Measurements from ENCODE around the gene CHD1L. TPM values are rescaled to one million over a fixed set of nuclear protein-coding genes. Genes with fewer than 3 reads are reported as not detected.

Gene CHD1L
- total and polyA plus RNA-seq, 2 of the 13 experiments (the other 11 are each of a cell fraction or from before 2014, with no cell fraction given) = 74.3 to 111 TPM

DNA sequence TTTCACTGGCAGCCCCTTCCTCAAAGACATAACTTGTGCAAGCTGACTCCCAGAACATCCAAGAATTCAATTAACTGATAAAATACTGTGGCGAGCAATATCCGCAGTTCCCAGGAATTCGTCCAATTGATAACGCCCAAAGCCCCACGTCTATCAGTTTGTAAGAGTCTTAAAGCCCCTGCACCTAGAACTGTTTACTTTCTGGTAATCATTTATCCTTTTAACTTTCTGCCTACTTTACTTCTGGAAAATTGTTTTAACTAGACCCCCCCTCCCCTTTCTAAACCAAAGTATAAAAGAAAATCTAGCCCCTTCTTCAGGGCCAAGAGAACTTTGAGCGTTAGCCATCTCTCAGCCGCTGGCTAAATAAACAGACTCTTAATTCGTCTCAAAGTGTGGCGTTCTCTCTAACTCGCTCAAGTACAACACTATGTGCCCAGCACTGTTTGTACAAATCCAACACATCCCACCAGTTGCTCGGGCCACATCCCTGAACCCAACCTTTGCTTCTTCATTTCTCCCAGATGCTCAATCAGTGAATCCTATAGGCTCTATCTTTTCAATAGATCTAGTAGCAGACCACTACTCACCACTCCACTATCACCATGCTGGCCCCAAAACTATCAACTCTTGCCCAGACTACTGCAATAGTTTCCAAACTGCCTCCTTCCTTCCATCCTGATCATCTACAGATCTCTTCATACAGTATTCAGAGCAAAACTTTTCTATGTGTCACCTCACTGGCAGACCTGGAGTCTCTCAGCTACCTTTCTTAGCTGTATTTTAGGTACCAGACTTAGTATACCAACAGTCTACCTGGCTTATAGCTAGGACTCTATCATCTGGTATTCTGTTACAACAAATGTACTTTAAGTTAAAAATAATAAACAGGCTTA, 3.3 kb upstream of the CHD1L start (continued):
- TF ChIP-seq, protein P1, sequence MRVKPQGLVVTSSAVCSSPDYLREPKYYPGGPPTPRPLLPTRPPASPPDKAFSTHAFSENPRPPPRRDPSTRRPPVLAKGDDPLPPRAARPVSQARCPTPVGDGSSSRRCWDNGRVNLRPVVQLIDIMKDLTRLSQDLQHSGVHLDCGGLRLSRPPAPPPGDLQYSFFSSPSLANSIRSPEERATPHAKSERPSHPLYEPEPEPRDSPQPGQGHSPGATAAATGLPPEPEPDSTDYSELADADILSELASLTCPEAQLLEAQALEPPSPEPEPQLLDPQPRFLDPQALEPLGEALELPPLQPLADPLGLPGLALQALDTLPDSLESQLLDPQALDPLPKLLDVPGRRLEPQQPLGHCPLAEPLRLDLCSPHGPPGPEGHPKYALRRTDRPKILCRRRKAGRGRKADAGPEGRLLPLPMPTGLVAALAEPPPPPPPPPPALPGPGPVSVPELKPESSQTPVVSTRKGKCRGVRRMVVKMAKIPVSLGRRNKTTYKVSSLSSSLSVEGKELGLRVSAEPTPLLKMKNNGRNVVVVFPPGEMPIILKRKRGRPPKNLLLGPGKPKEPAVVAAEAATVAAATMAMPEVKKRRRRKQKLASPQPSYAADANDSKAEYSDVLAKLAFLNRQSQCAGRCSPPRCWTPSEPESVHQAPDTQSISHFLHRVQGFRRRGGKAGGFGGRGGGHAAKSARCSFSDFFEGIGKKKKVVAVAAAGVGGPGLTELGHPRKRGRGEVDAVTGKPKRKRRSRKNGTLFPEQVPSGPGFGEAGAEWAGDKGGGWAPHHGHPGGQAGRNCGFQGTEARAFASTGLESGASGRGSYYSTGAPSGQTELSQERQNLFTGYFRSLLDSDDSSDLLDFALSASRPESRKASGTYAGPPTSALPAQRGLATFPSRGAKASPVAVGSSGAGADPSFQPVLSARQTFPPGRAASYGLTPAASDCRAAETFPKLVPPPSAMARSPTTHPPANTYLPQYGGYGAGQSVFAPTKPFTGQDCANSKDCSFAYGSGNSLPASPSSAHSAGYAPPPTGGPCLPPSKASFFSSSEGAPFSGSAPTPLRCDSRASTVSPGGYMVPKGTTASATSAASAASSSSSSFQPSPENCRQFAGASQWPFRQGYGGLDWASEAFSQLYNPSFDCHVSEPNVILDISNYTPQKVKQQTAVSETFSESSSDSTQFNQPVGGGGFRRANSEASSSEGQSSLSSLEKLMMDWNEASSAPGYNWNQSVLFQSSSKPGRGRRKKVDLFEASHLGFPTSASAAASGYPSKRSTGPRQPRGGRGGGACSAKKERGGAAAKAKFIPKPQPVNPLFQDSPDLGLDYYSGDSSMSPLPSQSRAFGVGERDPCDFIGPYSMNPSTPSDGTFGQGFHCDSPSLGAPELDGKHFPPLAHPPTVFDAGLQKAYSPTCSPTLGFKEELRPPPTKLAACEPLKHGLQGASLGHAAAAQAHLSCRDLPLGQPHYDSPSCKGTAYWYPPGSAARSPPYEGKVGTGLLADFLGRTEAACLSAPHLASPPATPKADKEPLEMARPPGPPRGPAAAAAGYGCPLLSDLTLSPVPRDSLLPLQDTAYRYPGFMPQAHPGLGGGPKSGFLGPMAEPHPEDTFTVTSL (CRISPR knock-in tag; IDR thresholded peaks at IDR 0.05; ENCODE audit: borderline replicate concordance) = peak; percentile 64; the same call in 1 of the 2 replicates
- TF ChIP-seq, protein P2, sequence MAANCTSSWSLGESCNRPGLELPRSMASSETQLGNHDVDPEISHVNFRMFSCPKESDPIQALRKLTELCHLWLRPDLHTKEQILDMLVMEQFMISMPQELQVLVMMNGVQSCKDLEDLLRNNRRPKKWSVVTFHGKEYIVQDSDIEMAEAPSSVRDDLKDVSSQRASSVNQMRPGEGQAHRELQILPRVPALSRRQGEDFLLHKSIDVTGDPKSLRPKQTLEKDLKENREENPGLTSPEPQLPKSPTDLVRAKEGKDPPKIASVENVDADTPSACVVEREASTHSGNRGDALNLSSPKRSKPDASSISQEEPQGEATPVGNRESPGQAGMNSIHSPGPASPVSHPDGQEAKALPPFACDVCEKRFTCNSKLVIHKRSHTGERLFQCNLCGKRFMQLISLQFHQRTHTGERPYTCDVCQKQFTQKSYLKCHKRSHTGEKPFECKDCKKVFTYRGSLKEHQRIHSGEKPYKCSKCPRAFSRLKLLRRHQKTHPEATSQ (CRISPR knock-in tag; IDR thresholded peaks at IDR 0.05; ENCODE audit: borderline replicate concordance) = 0 out of 2 replicates have a peak, but pooled peaks have one; percentile 74
- TF ChIP-seq ZSCAN21 (CRISPR knock-in tag; IDR thresholded peaks at IDR 0.05; ENCODE audit: borderline replicate concordance) (0 out of 2 replicates have a peak, but pooled peaks have one; percentile 22), SMYD3 (CRISPR knock-in tag; IDR thresholded peaks at IDR 0.05) (no peak; the same call in 1 of the 2 replicates), SOX13 (IDR thresholded peaks at IDR 0.05) (peak; percentile 27; the same call in 1 of the 2 replicates), SOX13 (CRISPR knock-in tag; conservative IDR thresholded peaks at IDR 0.05 in 1 of 2, IDR thresholded peaks at IDR 0.05 in 1 of 2) (peak in 1 of 2 experiments; percentile 75; a peak in 2 of 4 replicates), ZFP62 (CRISPR knock-in tag; IDR thresholded peaks at IDR 0.05) (no peak), FOXJ3 (CRISPR knock-in tag; IDR thresholded peaks at IDR 0.05; ENCODE audit: borderline replicate concordance) (0 out of 2 replicates have a peak, but pooled peaks have one; percentile 72), PITX1 (CRISPR knock-in tag; IDR thresholded peaks at IDR 0.05) (peak; percentile 85), HMG20A (CRISPR knock-in tag; IDR thresholded peaks at IDR 0.05; ENCODE audit: borderline replicate concordance) (peak; percentile 39; the same call in 1 of the 2 replicates), ZNF780A (CRISPR knock-in tag; IDR thresholded peaks at IDR 0.05) (0 out of 2 replicates have a peak, but pooled peaks have one; percentile 42)
- TF ChIP-seq, protein P3, sequence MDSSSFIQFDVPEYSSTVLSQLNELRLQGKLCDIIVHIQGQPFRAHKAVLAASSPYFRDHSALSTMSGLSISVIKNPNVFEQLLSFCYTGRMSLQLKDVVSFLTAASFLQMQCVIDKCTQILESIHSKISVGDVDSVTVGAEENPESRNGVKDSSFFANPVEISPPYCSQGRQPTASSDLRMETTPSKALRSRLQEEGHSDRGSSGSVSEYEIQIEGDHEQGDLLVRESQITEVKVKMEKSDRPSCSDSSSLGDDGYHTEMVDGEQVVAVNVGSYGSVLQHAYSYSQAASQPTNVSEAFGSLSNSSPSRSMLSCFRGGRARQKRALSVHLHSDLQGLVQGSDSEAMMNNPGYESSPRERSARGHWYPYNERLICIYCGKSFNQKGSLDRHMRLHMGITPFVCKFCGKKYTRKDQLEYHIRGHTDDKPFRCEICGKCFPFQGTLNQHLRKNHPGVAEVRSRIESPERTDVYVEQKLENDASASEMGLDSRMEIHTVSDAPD (CRISPR knock-in tag; IDR thresholded peaks at IDR 0.05) = no peak
- TF ChIP-seq, protein P4, sequence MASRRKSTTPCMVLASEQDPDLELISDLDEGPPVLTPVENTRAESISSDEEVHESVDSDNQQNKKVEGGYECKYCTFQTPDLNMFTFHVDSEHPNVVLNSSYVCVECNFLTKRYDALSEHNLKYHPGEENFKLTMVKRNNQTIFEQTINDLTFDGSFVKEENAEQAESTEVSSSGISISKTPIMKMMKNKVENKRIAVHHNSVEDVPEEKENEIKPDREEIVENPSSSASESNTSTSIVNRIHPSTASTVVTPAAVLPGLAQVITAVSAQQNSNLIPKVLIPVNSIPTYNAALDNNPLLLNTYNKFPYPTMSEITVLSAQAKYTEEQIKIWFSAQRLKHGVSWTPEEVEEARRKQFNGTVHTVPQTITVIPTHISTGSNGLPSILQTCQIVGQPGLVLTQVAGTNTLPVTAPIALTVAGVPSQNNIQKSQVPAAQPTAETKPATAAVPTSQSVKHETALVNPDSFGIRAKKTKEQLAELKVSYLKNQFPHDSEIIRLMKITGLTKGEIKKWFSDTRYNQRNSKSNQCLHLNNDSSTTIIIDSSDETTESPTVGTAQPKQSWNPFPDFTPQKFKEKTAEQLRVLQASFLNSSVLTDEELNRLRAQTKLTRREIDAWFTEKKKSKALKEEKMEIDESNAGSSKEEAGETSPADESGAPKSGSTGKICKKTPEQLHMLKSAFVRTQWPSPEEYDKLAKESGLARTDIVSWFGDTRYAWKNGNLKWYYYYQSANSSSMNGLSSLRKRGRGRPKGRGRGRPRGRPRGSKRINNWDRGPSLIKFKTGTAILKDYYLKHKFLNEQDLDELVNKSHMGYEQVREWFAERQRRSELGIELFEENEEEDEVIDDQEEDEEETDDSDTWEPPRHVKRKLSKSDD (CRISPR knock-in tag; IDR thresholded peaks at IDR 0.05; ENCODE audit: low read depth) = no peak
- TF ChIP-seq, protein P5, sequence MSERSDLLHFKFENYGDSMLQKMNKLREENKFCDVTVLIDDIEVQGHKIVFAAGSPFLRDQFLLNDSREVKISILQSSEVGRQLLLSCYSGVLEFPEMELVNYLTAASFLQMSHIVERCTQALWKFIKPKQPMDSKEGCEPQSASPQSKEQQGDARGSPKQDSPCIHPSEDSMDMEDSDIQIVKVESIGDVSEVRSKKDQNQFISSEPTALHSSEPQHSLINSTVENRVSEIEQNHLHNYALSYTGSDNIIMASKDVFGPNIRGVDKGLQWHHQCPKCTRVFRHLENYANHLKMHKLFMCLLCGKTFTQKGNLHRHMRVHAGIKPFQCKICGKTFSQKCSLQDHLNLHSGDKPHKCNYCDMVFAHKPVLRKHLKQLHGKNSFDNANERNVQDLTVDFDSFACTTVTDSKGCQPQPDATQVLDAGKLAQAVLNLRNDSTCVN (CRISPR knock-in tag; IDR thresholded peaks at IDR 0.05; ENCODE audit: borderline replicate concordance) = peak; percentile 93
